ENCODE data around the gene RAB25.
"Not testable (repeated sequence)": the region's sequence is repeated elsewhere in the genome, so short reads cannot be mapped to it uniquely, and the experiment has no call there.

RAB25 gene

GRCh38 chr1:156070548-156070947 lies 9.6 kb downstream of the RAB25 start:
- POLR2A ChIA-PET, result no interaction called here
- CTCF ChIA-PET, result no interaction called here

GRCh38 chr1:156071332-156071816 lies 10.4 kb downstream of the RAB25 start:
- DNase-seq (ENCODE audit: extremely low spot score); POLR2A ChIA-PET: not testable (repeated sequence)
- CTCF ChIA-PET, result interaction anchor here (1.3 kb wide), 1 partner anchor 58 kb away, joined by 3 read pairs; no protein-coding TSS in a partner anchor

More at GRCh38 chr1:156070548-156070947, 9.6 kb downstream of the RAB25 start:
- DNase-seq (ENCODE audit: extremely low spot score), result no peak
- no peak for TF ChIP-seq CTCF (IDR thresholded peaks at IDR 0.05; ENCODE audit: control extremely low read depth, extremely low read depth, low read depth, missing control alignments)

GRCh38 chr1:156072251-156072650 lies 11.3 kb downstream of the RAB25 start:
- no peak for TF ChIP-seq CTCF (IDR thresholded peaks at IDR 0.05; ENCODE audit: control extremely low read depth, extremely low read depth, low read depth, missing control alignments)

DNA sequence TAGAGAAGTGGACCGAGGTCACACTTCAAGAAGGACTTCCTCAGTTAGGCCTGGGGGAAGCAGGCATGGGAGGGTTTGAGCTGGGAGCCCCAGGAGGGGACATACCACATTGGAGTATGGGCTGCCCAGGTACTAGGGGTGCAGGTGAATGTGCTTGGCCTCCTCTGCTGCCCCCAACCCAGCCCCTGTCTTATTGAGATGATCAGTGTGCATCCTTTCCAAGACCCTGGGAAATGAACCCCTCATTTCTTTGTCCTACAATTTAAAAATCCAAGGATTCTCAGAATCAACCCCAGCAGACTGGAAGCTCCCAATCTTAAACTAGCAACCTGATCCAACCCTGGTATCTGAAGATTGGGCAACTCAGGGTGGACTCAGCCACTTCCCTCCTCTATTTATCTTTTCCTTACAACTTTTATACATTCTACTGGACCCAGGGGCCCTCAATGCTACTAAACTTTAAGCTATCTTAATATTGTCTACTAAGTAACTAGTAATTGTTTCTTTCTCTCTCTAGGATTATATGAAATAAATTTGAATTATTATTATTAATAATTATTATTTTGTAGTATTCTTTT lies 12.2 kb downstream of the RAB25 start:
- no peak for TF ChIP-seq CTCF (IDR thresholded peaks at IDR 0.05; ENCODE audit: control extremely low read depth, extremely low read depth, low read depth, missing control alignments)
- DNase-seq (ENCODE audit: extremely low spot score), result no peak
- POLR2A ChIA-PET, result no interaction called here
- CTCF ChIA-PET, result interaction anchor here (1.0 to 1.2 kb wide), 4 partner anchors 8 to 246 kb away, joined by 3 read pairs; no protein-coding TSS in a partner anchor

More at GRCh38 chr1:156072251-156072650, 11.3 kb downstream of the RAB25 start:
- POLR2A ChIA-PET, result no interaction called here
- DNase-seq (ENCODE audit: extremely low spot score), result no peak
- CTCF ChIA-PET, result interaction anchor here (1.1 to 1.3 kb wide), 2 partner anchors 58 to 134 kb away, joined by 3 read pairs; no protein-coding TSS in a partner anchor

DNA sequence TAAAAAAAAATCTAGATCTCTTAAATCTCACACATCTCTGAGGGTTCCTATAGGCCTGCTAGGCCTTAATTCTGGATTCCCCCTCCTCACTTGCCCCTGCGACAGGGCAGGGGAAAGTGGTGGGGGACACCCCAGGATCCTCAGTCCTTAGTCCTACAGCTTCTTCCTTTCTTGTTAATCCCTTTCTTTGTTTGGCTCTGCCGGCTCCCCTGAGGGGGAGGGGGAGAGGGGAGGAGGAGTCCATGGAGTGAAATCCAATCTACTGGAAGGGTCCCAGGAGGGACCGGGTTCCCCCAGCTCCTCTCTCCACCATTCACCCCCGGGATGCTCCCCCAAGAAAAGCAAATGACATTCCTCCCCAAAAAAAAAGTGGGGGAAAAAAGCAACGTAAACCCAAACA lies 12.8 kb downstream of the RAB25 start:
- ChIA-PET POLR2A (no interaction called here), CTCF (interaction anchor here (1.0 to 1.2 kb wide), 3 partner anchors 9 to 245 kb away, joined by 3 read pairs; no protein-coding TSS in a partner anchor)
- TF ChIP-seq CTCF (IDR thresholded peaks at IDR 0.05; ENCODE audit: control extremely low read depth, extremely low read depth, low read depth, missing control alignments), result no peak
- DNase-seq (ENCODE audit: extremely low spot score), result no peak

DNA sequence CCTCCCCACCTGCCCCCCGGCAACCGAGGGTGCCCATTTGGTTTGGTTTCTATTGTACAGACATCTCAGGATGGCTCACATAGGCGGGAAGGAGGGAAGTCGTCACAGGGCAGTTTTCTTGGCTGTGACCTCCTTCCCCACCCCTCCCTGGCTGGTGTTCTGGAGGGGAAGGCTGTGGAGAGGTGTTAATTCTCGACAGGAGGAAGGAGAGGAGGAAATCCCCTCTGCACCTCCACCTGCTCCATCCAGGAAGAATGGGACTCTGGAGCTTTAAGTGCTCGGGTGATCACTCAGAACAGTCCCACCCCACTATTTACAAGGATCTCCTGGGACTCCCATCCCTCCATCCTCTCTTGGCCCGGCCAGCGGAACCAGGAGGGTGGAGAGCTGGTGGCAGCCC lies 13.7 kb downstream of the RAB25 start:
- POLR2A ChIA-PET, result no interaction called here
- no peak for TF ChIP-seq CTCF (IDR thresholded peaks at IDR 0.05; ENCODE audit: control extremely low read depth, extremely low read depth, low read depth, missing control alignments)
- no peak for DNase-seq (ENCODE audit: extremely low spot score)
- CTCF ChIA-PET, result interaction anchor here (1.2 to 2.5 kb wide), 6 partner anchors 9 to 150 kb away, joined by 3 to 23 read pairs (median 5); no protein-coding TSS in a partner anchor

- CTCF ChIA-PET, result interaction anchor here (0.8 to 2.5 kb wide), 7 partner anchors 9 to 150 kb away, joined by 3 to 23 read pairs (median 5); no protein-coding TSS in a partner anchor
- TF ChIP-seq CTCF (IDR thresholded peaks at IDR 0.05; ENCODE audit: control extremely low read depth, extremely low read depth, low read depth, missing control alignments), result no peak
- no peak for DNase-seq (ENCODE audit: extremely low spot score)
- POLR2A ChIA-PET, result no interaction called here
These were observed 14.2 kb downstream of the RAB25 start for GRCh38 chr1:156075162-156075561.
